AG10803 (cell line): ENCODE measurements around the gene CTBP2.
A peak's percentile ranks its signal among the peaks of the same experiment; 100 is the strongest.

Experiments used
- DNase-seq: peaks from one replicate; pipeline ENCODE4 v3.0.0; 2010; ENCODE audit warnings: low read depth
- H3K4me3 ChIP-seq: 2 replicates; pipeline ENCODE4 v1.5.1; 2011; ENCODE audit warnings: mild to moderate bottlenecking, low read length, control low read depth
- TF ChIP-seq, protein P1 (sequence below): conservative IDR thresholded peaks from 2 replicates; pipeline ENCODE4 v1.5.1; 2011; ENCODE audit warnings: mild to moderate bottlenecking, low read length, control low read depth, inconsistent platforms

CTBP2 gene

GRCh38 chr10:125122566-125122965, 37.8 kb downstream of the CTBP2 start:
- TF ChIP-seq, protein P1, sequence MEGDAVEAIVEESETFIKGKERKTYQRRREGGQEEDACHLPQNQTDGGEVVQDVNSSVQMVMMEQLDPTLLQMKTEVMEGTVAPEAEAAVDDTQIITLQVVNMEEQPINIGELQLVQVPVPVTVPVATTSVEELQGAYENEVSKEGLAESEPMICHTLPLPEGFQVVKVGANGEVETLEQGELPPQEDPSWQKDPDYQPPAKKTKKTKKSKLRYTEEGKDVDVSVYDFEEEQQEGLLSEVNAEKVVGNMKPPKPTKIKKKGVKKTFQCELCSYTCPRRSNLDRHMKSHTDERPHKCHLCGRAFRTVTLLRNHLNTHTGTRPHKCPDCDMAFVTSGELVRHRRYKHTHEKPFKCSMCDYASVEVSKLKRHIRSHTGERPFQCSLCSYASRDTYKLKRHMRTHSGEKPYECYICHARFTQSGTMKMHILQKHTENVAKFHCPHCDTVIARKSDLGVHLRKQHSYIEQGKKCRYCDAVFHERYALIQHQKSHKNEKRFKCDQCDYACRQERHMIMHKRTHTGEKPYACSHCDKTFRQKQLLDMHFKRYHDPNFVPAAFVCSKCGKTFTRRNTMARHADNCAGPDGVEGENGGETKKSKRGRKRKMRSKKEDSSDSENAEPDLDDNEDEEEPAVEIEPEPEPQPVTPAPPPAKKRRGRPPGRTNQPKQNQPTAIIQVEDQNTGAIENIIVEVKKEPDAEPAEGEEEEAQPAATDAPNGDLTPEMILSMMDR = no peak
- no peak overlapping the region for H3K4me3 ChIP-seq
- DNase-seq = no peak

DNA sequence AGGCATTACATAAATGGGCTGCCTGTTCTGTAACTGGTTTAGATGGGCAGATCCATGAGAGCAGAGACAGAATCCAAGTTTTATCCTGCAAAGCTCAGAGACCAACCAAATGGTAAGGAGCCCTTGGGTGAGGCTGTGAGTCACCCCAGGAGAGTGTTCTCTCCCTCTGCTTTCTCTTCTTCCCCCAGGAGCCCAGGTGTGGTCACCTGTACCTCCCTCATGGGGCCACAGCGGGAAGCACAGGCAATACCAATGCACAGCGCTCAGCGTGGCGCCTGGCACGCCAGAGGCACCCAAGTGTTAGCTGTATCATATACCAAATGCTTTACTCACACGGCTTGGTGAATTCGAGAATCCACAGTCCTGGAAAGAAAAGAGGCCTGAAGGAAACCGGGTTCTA, 39.4 kb downstream of the CTBP2 start:
- no peak overlapping the region for H3K4me3 ChIP-seq
- no peak for DNase-seq
- TF ChIP-seq, protein P1 = no peak

GRCh38 chr10:125120053-125120710, 40.2 kb downstream of the CTBP2 start:
- H3K4me3 ChIP-seq = no peak overlapping the region
- TF ChIP-seq, protein P1 = no peak
- DNase-seq = peak; percentile 68

GRCh38 chr10:125118701-125119100, 41.7 kb downstream of the CTBP2 start:
- TF ChIP-seq, protein P1 = no peak
- DNase-seq = no peak
- H3K4me3 ChIP-seq = no peak overlapping the region

DNA sequence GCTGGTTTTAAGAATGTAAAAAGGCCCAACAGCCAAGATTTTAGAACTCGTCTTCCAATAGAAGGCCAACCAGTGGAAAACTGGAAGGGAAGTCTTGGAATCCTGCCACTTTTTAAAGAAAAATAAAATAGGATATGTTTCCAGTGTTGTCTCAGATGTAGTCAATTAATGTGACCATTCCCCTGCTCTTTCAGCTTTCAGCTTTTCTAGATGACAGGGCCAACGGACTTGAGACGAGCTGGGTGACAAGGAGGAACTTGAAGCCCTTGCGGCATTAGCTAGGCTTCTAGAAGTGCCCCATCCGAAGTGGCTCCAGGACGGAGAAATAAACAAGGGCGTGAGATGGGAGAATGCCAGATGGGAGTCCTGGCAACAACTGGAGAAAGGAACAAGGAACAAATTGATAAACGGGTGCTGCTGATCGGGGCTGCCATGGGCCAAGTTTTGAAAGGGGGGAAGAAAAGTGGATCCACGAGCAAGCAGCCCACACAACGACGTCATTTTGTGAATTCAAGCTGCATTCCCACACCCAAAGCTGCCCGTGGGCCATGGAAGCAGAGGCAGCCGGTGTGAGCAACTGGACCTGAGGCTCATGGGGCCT, 42.3 kb downstream of the CTBP2 start:
- DNase-seq = peak; percentile 42
- TF ChIP-seq, protein P1 = no peak
- H3K4me3 ChIP-seq = no peak overlapping the region

DNA sequence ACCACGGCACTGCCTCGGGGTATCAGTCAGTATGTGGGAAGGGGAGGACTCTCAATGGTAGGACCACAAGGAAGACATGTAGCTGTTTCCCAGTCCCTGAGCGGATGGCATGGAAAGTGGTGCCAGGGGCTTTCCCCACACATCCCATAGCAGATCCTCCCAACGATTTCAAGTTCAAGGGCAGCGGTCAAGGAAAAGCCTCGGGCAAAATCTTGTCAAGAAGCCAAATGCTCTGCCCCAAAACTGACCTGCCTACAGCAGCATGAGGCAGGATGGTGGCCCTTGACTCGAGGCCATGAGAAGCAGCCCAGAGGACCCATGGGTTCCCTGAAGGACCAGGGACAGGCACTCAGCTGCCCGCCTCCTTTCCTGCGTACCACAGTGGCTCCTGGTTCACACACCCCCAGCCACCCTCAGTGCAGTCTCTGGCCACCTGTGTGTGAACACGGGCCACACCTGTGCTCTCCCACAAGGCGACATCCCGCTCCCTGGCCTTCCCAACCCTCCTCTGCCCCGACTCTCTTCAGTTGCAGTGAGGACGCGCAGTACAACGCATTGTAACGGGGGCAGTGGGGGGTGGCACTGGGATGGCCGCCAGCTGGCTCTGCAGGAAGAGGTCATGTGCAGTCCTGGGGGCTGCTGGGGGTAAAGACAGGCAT, 43.6 kb downstream of the CTBP2 start:
- H3K4me3 ChIP-seq = no peak overlapping the region
- TF ChIP-seq, protein P1 = no peak
- DNase-seq = no peak
